IMR-90 (cell line): ENCODE data around the gene KCTD20. TPM values are rescaled to one million over a fixed set of nuclear protein-coding genes. Genes with fewer than 3 reads are reported as not detected.

Source experiments
- ATAC-seq: fragments of 200-7000 bp; cut with Tn5 transposase; 2 replicates; pipeline ENCODE4 v1.9.1; 2020; ENCODE audit warnings: low read depth, mild to moderate bottlenecking, moderate library complexity
- BruUV-seq: library from RNA; stranded (reverse); fragments of 400-500 nt; replicated peaks from 2 replicates; lab custom pipeline; 2021; lab: Mats Ljungman, UMichigan
- CTCF ChIA-PET: fragments of 300-600 bp; formaldehyde crosslinking; extraction: SDS; loops from one replicate; lab custom pipeline; 2021; ENCODE audit warnings: antibody characterized with exemption; lab: Yijun Ruan, JAX
- POLR2A ChIA-PET: fragments of 300-600 bp; sonication (Branson Sonifier 250); formaldehyde crosslinking; loops from one replicate; lab custom pipeline; 2022; ENCODE audit warnings: antibody characterized with exemption; ENCODE audit not compliant: unreplicated experiment; lab: Charles Lee
- DNase-seq: peaks from one replicate; pipeline ENCODE4 v3.0.0; 2013
- H2AFZ ChIP-seq: replicated peaks from 2 replicates; pipeline ENCODE3; 2013; ENCODE audit warnings: low read length, mild to moderate bottlenecking; ENCODE audit not compliant: poor library complexity
- H2AK5ac ChIP-seq: 2 replicates; pipeline ENCODE4 v1.6.1; 2013; ENCODE audit warnings: low read depth, low read length, inconsistent platforms
- H2AK9ac ChIP-seq: replicated peaks from 2 replicates; pipeline ENCODE3; 2013; ENCODE audit warnings: mild to moderate bottlenecking, low read depth, low read length, moderate library complexity; ENCODE audit not compliant: poor library complexity
- H2BK120ac ChIP-seq: 2 replicates; pipeline ENCODE4 v1.6.1; 2013; ENCODE audit warnings: low read depth, low read length, inconsistent platforms
- H2BK15ac ChIP-seq: 3 replicates; pipeline ENCODE4 v1.6.1; 2013; ENCODE audit warnings: low read depth, low read length, inconsistent platforms
- H2BK20ac ChIP-seq: 2 replicates; pipeline ENCODE4 v1.6.1; 2013; ENCODE audit warnings: low read depth, mild to moderate bottlenecking, inconsistent platforms, low read length, moderate library complexity
- H2BK5ac ChIP-seq: 2 replicates; pipeline ENCODE4 v1.6.1; 2013; ENCODE audit warnings: mild to moderate bottlenecking, low read depth, low read length, inconsistent platforms; ENCODE audit not compliant: poor library complexity, severe bottlenecking
- H3K14ac ChIP-seq: replicated peaks from 2 replicates; pipeline ENCODE4 v1.6.1; 2013; ENCODE audit warnings: low read depth, low read length, inconsistent platforms
- H3K18ac ChIP-seq: 2 replicates; pipeline ENCODE4 v1.6.1; 2013; ENCODE audit warnings: low read depth, low read length, control low read depth
- H3K23ac ChIP-seq: 2 replicates; pipeline ENCODE4 v1.6.1; 2013; ENCODE audit warnings: low read depth, low read length, inconsistent platforms
- H3K27ac ChIP-seq: 2 replicates; pipeline ENCODE4 v1.5.1; 2013; ENCODE audit warnings: mild to moderate bottlenecking, control low read depth, low read length; ENCODE audit not compliant: insufficient read depth
- H3K27me3 ChIP-seq: 2 replicates; pipeline ENCODE4 v1.6.1; 2013; ENCODE audit warnings: low read length; ENCODE audit not compliant: control insufficient read depth, insufficient read depth
- H3K36me3 ChIP-seq: 2 replicates; pipeline ENCODE4 v1.6.1; 2013; ENCODE audit warnings: low read length, mixed read lengths; ENCODE audit not compliant: control insufficient read depth, insufficient read depth
- H3K4ac ChIP-seq: 2 replicates; pipeline ENCODE4 v1.6.1; 2013; ENCODE audit warnings: low read depth, low read length, inconsistent platforms
- H3K4me1 ChIP-seq: 2 replicates; pipeline ENCODE4 v1.6.1; 2013; ENCODE audit warnings: low read length, mixed read lengths; ENCODE audit not compliant: control insufficient read depth, insufficient read depth
- H3K4me2 ChIP-seq: 2 replicates; pipeline ENCODE4 v1.6.1; 2013; ENCODE audit warnings: low read depth, mild to moderate bottlenecking, control low read depth, low read length, moderate library complexity
- H3K4me3 ChIP-seq: 2 replicates; pipeline ENCODE4 v1.5.1; 2013; ENCODE audit warnings: low read depth, mild to moderate bottlenecking, control low read depth, low read length, moderate library complexity; ENCODE audit not compliant: insufficient read depth
- H3K56ac ChIP-seq: 2 replicates; pipeline ENCODE4 v1.6.1; 2013; ENCODE audit warnings: low read length, inconsistent platforms; ENCODE audit not compliant: insufficient read depth; ENCODE audit errors: extremely low read depth
- H3K79me1 ChIP-seq, 2 experiments: 2 replicates each; pipeline ENCODE4 v1.6.1; 2013; ENCODE audit warnings: low read length in 2 of 2, inconsistent platforms in 1 of 2, low read depth in 1 of 2
- H3K9ac ChIP-seq: 2 replicates; pipeline ENCODE4 v1.6.1; 2013; ENCODE audit warnings: low read depth, low read length, control low read depth
- H3K9me1 ChIP-seq: 2 replicates; pipeline ENCODE4 v1.6.1; 2013; ENCODE audit warnings: low read length, inconsistent platforms; ENCODE audit not compliant: insufficient read depth
- H3K9me3 ChIP-seq: 2 replicates; pipeline ENCODE4 v1.6.1; 2013; ENCODE audit warnings: low read length; ENCODE audit not compliant: control insufficient read depth, insufficient read depth
- H4K20me1 ChIP-seq: 2 replicates; pipeline ENCODE4 v1.6.1; 2013; ENCODE audit warnings: low read length, inconsistent platforms; ENCODE audit not compliant: insufficient read depth
- H4K5ac ChIP-seq: 2 replicates; pipeline ENCODE4 v1.6.1; 2013; ENCODE audit warnings: mild to moderate bottlenecking, low read depth, low read length, control low read depth
- H4K8ac ChIP-seq, 2 experiments: 2 replicates each; pipeline ENCODE4 v1.6.1; 2013; ENCODE audit warnings: low read depth in 2 of 2, low read length in 2 of 2, control low read depth in 1 of 2, inconsistent platforms in 1 of 2
- H4K91ac ChIP-seq: 2 replicates; pipeline ENCODE4 v1.6.1; 2013; ENCODE audit warnings: low read depth, low read length, inconsistent platforms; ENCODE audit not compliant: insufficient read depth
- BHLHE40 ChIP-seq: fragments of 150-350 bp; IDR thresholded peaks from 2 replicates; pipeline ENCODE4 v1.6.1; 2016; ENCODE audit warnings: mild to moderate bottlenecking, low read depth, low read length
- MAFK ChIP-seq: IDR thresholded peaks from 2 replicates; pipeline ENCODE4 v1.6.1; 2012; ENCODE audit warnings: low read depth, low read length, improper control_type of control experiment
- MXI1 ChIP-seq: IDR thresholded peaks from 2 replicates; pipeline ENCODE4 v1.6.1; 2012; ENCODE audit warnings: low read depth, mild to moderate bottlenecking, low read length, moderate library complexity, borderline replicate concordance
- NFE2L2 ChIP-seq: fragments of 150-350 bp; IDR thresholded peaks from 2 replicates; pipeline ENCODE4 v1.6.1; 2016; ENCODE audit warnings: low read depth, mild to moderate bottlenecking, low read length
- RAD21 ChIP-seq: IDR thresholded peaks from 2 replicates; pipeline ENCODE4 v1.6.1; 2012; ENCODE audit warnings: low read length, improper control_type of control experiment
- RFX5 ChIP-seq: IDR thresholded peaks from 2 replicates; pipeline ENCODE4 v1.8.0; 2012; ENCODE audit warnings: low read depth, mild to moderate bottlenecking, low read length, moderate library complexity
- WGBS, 2 experiments: methylation state at CpG; one replicate each; pipeline versions ENCODE4 v1.1.5 to v1.1.7; 2013; ENCODE audit warnings: missing lambda C conversion rate in 2 of 2; ENCODE audit not compliant: insufficient read length in 1 of 2; ENCODE audit errors: extremely low coverage in 2 of 2; 5-methylcytosine and 5-hydroxymethylcytosine counted together
- dilution Hi-C: fragments of 300-500 bp; cut with HindIII; formaldehyde crosslinking; loops from one replicate; pipeline ENCODE4 v1.14.3; 2018; ENCODE audit warnings: low sequenced_read_pairs; ENCODE audit not compliant: unreplicated experiment
- in situ Hi-C: fragments of 300-500 bp; cut with MboI; formaldehyde crosslinking; loops from 3 replicates; pipeline ENCODE4 v1.14.3; 2019; ENCODE audit warnings: low sequenced_read_pairs, inconsistent platforms, mixed read lengths
- intact Hi-C: fragments of 100-400 bp; cut with micrococcal nuclease; formaldehyde crosslinking; loops from 2 replicates; pipeline ENCODE4 v1.10.0; 2022
- polyA plus RNA-seq, 3 experiments: library from polyadenylated mRNA; depleted of rRNA; stranded (reverse); fragments of >200 nt; gene quantifications; 2 replicates each; pipeline ENCODE4 v1.2.3, GENCODE V29; 2012; ENCODE audit warnings: low replicate concordance in 1 of 3
- total RNA-seq: library from RNA; depleted of rRNA; stranded (reverse); fragments of >200 nt; gene quantifications from 2 replicates; pipeline ENCODE4 v1.2.3, GENCODE V29; 2012

Gene KCTD20
- total and polyA plus RNA-seq, 2 of the 4 experiments (the other 2 are of a cell fraction), result 55.4 to 150 TPM

GRCh38 chr6:36419310-36419709, 23.5 kb upstream of the KCTD20 start:
- TF ChIP-seq RAD21 (no peak), MXI1 (no peak), BHLHE40 (no peak), MAFK (no peak), RFX5 (no peak), NFE2L2 (no peak)
- Histone ChIP-seq H3K79me1 (peaks cover 0 to 5% of the 10 kb centered on the region in 2 experiments; a peak in 2 of 4 replicates), H4K91ac (no peak overlapping the region), H3K9me3 (no peaks in the 10 kb centered on the region), H2BK15ac (no peak overlapping the region), H3K27me3 (no peaks in the 10 kb centered on the region), H3K18ac (no peak overlapping the region), H3K27ac (no peak overlapping the region), H3K56ac (no peak overlapping the region), H3K23ac (no peak overlapping the region), H3K36me3 (no peaks in the 10 kb centered on the region), H3K4ac (no peak overlapping the region), H3K4me2 (no peak overlapping the region), H3K9me1 (0 out of 2 replicates have a peak, but pooled peaks cover 6% of the 10 kb centered on the region), H2AFZ (no peak overlapping the region), H3K14ac (no peak overlapping the region), H2BK5ac (no peak overlapping the region), H2AK5ac (no peak overlapping the region), H4K20me1 (no peaks in the 10 kb centered on the region), H2AK9ac (no peak overlapping the region), H4K8ac (no peak overlapping the region), H3K4me1 (no peaks in the 10 kb centered on the region; the same call in 1 of the 2 replicates), H3K9ac (no peak overlapping the region), H2BK20ac (no peak overlapping the region), H4K5ac (no peak overlapping the region), H3K4me3 (no peak overlapping the region), H2BK120ac (no peak overlapping the region)
- ATAC-seq (no peak), DNase-seq (no peak)
- dilution Hi-C loops, result no loop called here
- POLR2A ChIA-PET, result interaction anchor here (0.5 to 0.6 kb wide), 3 partner anchors 34 to 189 kb away, joined by 4 to 5 read pairs (median 5); no protein-coding TSS in a partner anchor
- no CpG with 5 or more reads among the region's 1 CpG for WGBS, 2 experiments
- CTCF ChIA-PET, result no interaction called here
- intact Hi-C loops, result no loop called here
- no TSS peak for BruUV-seq
- in situ Hi-C loops, result no loop called here
